Measurements from ENCODE around the gene ZNF503. TPM values are rescaled to one million over a fixed set of nuclear protein-coding genes. Genes with fewer than 3 reads are reported as not detected.

The ZNF503 gene
- total and polyA plus RNA-seq, 2 of the 8 experiments (the other 6 are each of a cell fraction or from before 2014, with no cell fraction given), result 0.03 to 0.13 TPM

GRCh38 chr10:75398692-75399460 is 2.7 kb downstream of the ZNF503 start (continued):
- TF ChIP-seq CHD7 (IDR thresholded peaks at IDR 0.05; ENCODE audit: insufficient replicate concordance, low read length), result no peak
- TF ChIP-seq TEAD4 (IDR thresholded peaks at IDR 0.05; ENCODE audit: low read depth, low read length), result no peak
- peak; percentile 99 for TF ChIP-seq SUZ12 (IDR thresholded peaks at IDR 0.05; ENCODE audit: low read length)
- TF ChIP-seq CTBP2 (IDR thresholded peaks at IDR 0.05; ENCODE audit: borderline replicate concordance, insufficient read depth, insufficient read length, low read length), result peak; percentile 48
- no peak for TF ChIP-seq SAP30 (IDR thresholded peaks at IDR 0.05; ENCODE audit: insufficient read depth, insufficient replicate concordance, low read length)
- no peak for TF ChIP-seq NRF1 (IDR thresholded peaks at IDR 0.05; ENCODE audit: low read depth, low read length)
- TF ChIP-seq CBX5 (IDR thresholded peaks at IDR 0.05; ENCODE audit: low read depth, low read length), result no peak
- TF ChIP-seq FOSL1 (IDR thresholded peaks at IDR 0.05; ENCODE audit: insufficient read depth, low read depth, low read length), result no peak
